OCI-LY3 (cell line): ENCODE results near the gene ATP6V1A.

Experiments used
- CTCF ChIP-seq: fragments of 200-600, 300-600 bp; sonication (generic); IDR thresholded peaks from 2 replicates; pipeline ENCODE4 v1.5.1; 2014; ENCODE audit warnings: antibody characterized with exemption, low read length, low read depth
- EZH2phosphoT487 ChIP-seq: fragments of 200-600 bp; shearing (Covaris generic); IDR thresholded peaks from 2 replicates; pipeline ENCODE4 v1.6.1; 2018; ENCODE audit warnings: antibody characterized with exemption, mixed run types, low read depth

DNA sequence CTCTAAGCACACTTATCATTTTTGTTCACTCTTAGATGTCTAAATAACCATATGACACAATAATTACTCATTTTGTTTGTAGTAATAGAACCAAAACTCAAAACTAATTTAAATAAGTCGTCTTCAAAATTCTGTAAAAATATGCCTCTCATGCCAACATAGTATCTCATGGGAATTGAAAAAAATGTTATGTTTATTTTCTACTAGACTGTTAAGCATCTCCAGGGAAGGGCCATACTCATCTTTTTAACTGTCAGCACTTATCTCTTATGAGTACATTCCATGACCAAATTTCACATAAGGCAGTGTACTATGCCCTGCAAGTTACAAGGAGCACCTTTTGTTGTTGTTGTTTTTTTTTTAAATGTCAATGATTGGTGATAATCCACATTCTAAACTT is 32.1 kb upstream of the ATP6V1A start:
- TF ChIP-seq CTCF (no peak), EZH2phosphoT487 (no peak)
